GM23338 (cell line): ENCODE results near the gene GPR146. TPM values are rescaled to one million over a fixed set of nuclear protein-coding genes. Genes with fewer than 3 reads are reported as not detected.

Source experiments
- ATAC-seq: fragments of 200-7000 bp; cut with Tn5 transposase; 3 replicates; pipeline ENCODE4 v1.9.1; 2020
- DNase-seq: peaks from one replicate; pipeline ENCODE4 v3.0.0-alpha.2; 2015; ENCODE audit warnings: low spot score
- H2AFZ ChIP-seq: fragments of 200-600 bp; sonication (generic); 2 replicates; pipeline ENCODE4 v1.8.0; 2016; ENCODE audit warnings: antibody characterized with exemption, mild to moderate bottlenecking, moderate library complexity
- H3F3A ChIP-seq: fragments of 200-600 bp; sonication (generic); replicated peaks from 2 replicates; pipeline ENCODE4 v1.8.0; 2017; ENCODE audit warnings: antibody characterized with exemption, mixed run types, low read depth
- H3K27ac ChIP-seq: fragments of 200-600 bp; sonication (generic); 2 replicates; pipeline ENCODE4 v1.6.1; 2016; ENCODE audit warnings: low read depth
- H3K27me3 ChIP-seq: fragments of 200-600 bp; sonication (generic); 2 replicates; pipeline ENCODE4 v1.8.0; 2016; ENCODE audit warnings: mild to moderate bottlenecking, mixed run types, moderate library complexity; ENCODE audit not compliant: insufficient read depth
- H3K36me3 ChIP-seq: fragments of 200-600 bp; sonication (generic); 2 replicates; pipeline ENCODE4 v1.8.0; 2016; ENCODE audit warnings: mild to moderate bottlenecking; ENCODE audit not compliant: insufficient read depth
- H3K4me1 ChIP-seq: fragments of 200-600 bp; sonication (generic); 2 replicates; pipeline ENCODE4 v1.8.0; 2016; ENCODE audit warnings: mild to moderate bottlenecking, moderate library complexity; ENCODE audit not compliant: insufficient read depth
- H3K4me2 ChIP-seq: fragments of 200-600 bp; sonication (generic); 2 replicates; pipeline ENCODE4 v1.7.1; 2017; ENCODE audit warnings: mixed run types
- H3K4me3 ChIP-seq: fragments of 200-600 bp; sonication (generic); 2 replicates; pipeline ENCODE4 v1.6.1; 2016; ENCODE audit warnings: mixed run types
- H3K79me2 ChIP-seq: fragments of 200-600 bp; sonication (generic); replicated peaks from 2 replicates; pipeline ENCODE4 v1.8.0; 2017; ENCODE audit warnings: mild to moderate bottlenecking; ENCODE audit not compliant: insufficient read depth
- H3K9me2 ChIP-seq: fragments of 200-600 bp; sonication (generic); 2 replicates; pipeline ENCODE4 v1.8.0; 2017; ENCODE audit not compliant: insufficient read depth
- H4K20me1 ChIP-seq: fragments of 200-600 bp; sonication (generic); replicated peaks from 2 replicates; pipeline ENCODE4 v1.8.0; 2017; ENCODE audit warnings: mild to moderate bottlenecking; ENCODE audit not compliant: insufficient read depth
- H3K27ac Mint-ChIP-seq: 2 replicates; pipeline ENCODE4 v1.8.0; 2020; ENCODE audit warnings: inconsistent platforms, mild to moderate bottlenecking, moderate library complexity, mixed read lengths
- H3K27me3 Mint-ChIP-seq: 3 replicates; pipeline ENCODE4 v1.8.0; 2022; ENCODE audit warnings: low read depth, mild to moderate bottlenecking, moderate library complexity, mixed read lengths, inconsistent platforms; ENCODE audit not compliant: insufficient read depth, poor library complexity
- H3K36me3 Mint-ChIP-seq: 3 replicates; pipeline ENCODE4 v1.8.0; 2021; ENCODE audit warnings: low read depth, mild to moderate bottlenecking, inconsistent platforms, moderate library complexity, mixed read lengths
- H3K4me1 Mint-ChIP-seq: 3 replicates; pipeline ENCODE4 v1.8.0; 2020; ENCODE audit warnings: mild to moderate bottlenecking, inconsistent platforms, mixed read lengths
- H3K4me3 Mint-ChIP-seq: 3 replicates; pipeline ENCODE4 v1.8.0; 2021; ENCODE audit warnings: moderate library complexity, mild to moderate bottlenecking, inconsistent platforms, mixed read lengths
- H3K9me3 Mint-ChIP-seq: 3 replicates; pipeline ENCODE4 v1.8.0; 2020; ENCODE audit warnings: moderate library complexity, mild to moderate bottlenecking, inconsistent platforms, mixed read lengths
- EZH2 ChIP-seq: fragments of 200-600 bp; sonication (generic); IDR thresholded peaks from one replicate; pipeline ENCODE4 v1.8.0; 2017; ENCODE audit warnings: antibody characterized with exemption, mild to moderate bottlenecking, low read depth; ENCODE audit not compliant: unreplicated experiment
- JUNB ChIP-seq: IDR thresholded peaks from one replicate; pipeline ENCODE4 v1.6.1; 2016; ENCODE audit warnings: antibody characterized with exemption; ENCODE audit not compliant: unreplicated experiment
- POLR2AphosphoS5 ChIP-seq: IDR thresholded peaks from 2 replicates; pipeline ENCODE4 v1.6.1; 2016; ENCODE audit warnings: antibody characterized with exemption, low read depth
- REST ChIP-seq: IDR thresholded peaks from one replicate; pipeline ENCODE4 v1.6.1; 2018; ENCODE audit warnings: antibody characterized with exemption; ENCODE audit not compliant: unreplicated experiment
- STAT1 ChIP-seq: IDR thresholded peaks from one replicate; pipeline ENCODE4 v1.6.1; 2016; ENCODE audit warnings: antibody characterized with exemption; ENCODE audit not compliant: unreplicated experiment
- ZNF114 ChIP-seq: fragments of 250-450 bp; sonication (Bioruptor Pico); IDR thresholded peaks from 2 replicates; pipeline ENCODE4 v1.5.0; 2020; ENCODE audit warnings: mild to moderate bottlenecking, moderate library complexity
- ZNF331 ChIP-seq: fragments of 250-450 bp; sonication (Bioruptor Pico); IDR thresholded peaks from 2 replicates; pipeline ENCODE4 v1.5.0; 2020; ENCODE audit warnings: low read depth, mild to moderate bottlenecking, moderate library complexity
- polyA plus RNA-seq: library from polyadenylated mRNA; unstranded; fragments of >200 nt; fragmentation: Nextera tagmentation; extraction: Ambion mirVana; gene quantifications from 2 replicates; pipeline ENCODE4 v1.2.1, GENCODE V29; 2016
- total RNA-seq: library from RNA; depleted of rRNA; stranded (reverse); fragments of >200 nt; shearing (Covaris generic); gene quantifications from 2 replicates; pipeline ENCODE4 v1.2.3, GENCODE V29; 2014
- TF ChIP-seq, protein P1 (sequence below), 2 experiments: fragments of 200-600 bp in 1 of 2; sonication (generic) in 1 of 2; conservative IDR thresholded peaks; 2 replicates each; pipeline versions ENCODE4 v1.5.1 to v1.6.1; 2016 to 2017; ENCODE audit warnings: antibody characterized with exemption in 2 of 2, low read depth in 2 of 2, mild to moderate bottlenecking in 2 of 2, moderate library complexity in 1 of 2
- TF ChIP-seq, protein P2 (sequence below): fragments of 250-450 bp; sonication (Bioruptor Pico); IDR thresholded peaks from 2 replicates; pipeline ENCODE4 v1.5.0; 2020; ENCODE audit warnings: mild to moderate bottlenecking, moderate library complexity

Gene GPR146
- total and polyA plus RNA-seq, 2 experiments from 2014 or later = 0.28 to 0.37 TPM

GRCh38 chr7:1052031-1052818 is 7.9 kb downstream of the GPR146 start (continued):
- TF ChIP-seq ZNF114 (no peak), STAT1 (no peak), REST (no peak), EZH2 (no peak), JUNB (no peak), ZNF331 (CRISPR knock-in tag) (no peak)
- TF ChIP-seq, protein P1, sequence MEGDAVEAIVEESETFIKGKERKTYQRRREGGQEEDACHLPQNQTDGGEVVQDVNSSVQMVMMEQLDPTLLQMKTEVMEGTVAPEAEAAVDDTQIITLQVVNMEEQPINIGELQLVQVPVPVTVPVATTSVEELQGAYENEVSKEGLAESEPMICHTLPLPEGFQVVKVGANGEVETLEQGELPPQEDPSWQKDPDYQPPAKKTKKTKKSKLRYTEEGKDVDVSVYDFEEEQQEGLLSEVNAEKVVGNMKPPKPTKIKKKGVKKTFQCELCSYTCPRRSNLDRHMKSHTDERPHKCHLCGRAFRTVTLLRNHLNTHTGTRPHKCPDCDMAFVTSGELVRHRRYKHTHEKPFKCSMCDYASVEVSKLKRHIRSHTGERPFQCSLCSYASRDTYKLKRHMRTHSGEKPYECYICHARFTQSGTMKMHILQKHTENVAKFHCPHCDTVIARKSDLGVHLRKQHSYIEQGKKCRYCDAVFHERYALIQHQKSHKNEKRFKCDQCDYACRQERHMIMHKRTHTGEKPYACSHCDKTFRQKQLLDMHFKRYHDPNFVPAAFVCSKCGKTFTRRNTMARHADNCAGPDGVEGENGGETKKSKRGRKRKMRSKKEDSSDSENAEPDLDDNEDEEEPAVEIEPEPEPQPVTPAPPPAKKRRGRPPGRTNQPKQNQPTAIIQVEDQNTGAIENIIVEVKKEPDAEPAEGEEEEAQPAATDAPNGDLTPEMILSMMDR (conservative IDR thresholded peaks at IDR 0.05; ENCODE audit: low read depth in 2 of 2) = no peak

GRCh38 chr7:1053002-1053411 is 8.7 kb downstream of the GPR146 start:
- Histone ChIP-seq H3K79me2 (peaks cover 3% of the 10 kb centered on the region; the same call in 1 of the 2 replicates), H4K20me1 (no peaks in the 10 kb centered on the region), H3K36me3 (no peaks in the 10 kb centered on the region), H2AFZ (no peak overlapping the region), H3K4me2 (no peak overlapping the region; the same call in 1 of the 2 replicates), H3K4me3 (no peak overlapping the region), H3F3A (no peaks in the 10 kb centered on the region), H3K9me2 (no peaks in the 10 kb centered on the region), H3K27me3 (no peaks in the 10 kb centered on the region), H3K4me1 (peaks cover 8% of the 10 kb centered on the region; the same call in 1 of the 2 replicates), H3K27ac (no peak overlapping the region)
- ATAC-seq (peak; percentile 78), DNase-seq (peak; percentile 61)
- H3K36me3 Mint-ChIP-seq = no peaks in the 10 kb centered on the region
- peak overlapping the region; percentile 80 for H3K27ac Mint-ChIP-seq
- H3K4me3 Mint-ChIP-seq = no peak overlapping the region
- peaks cover 6% of the 10 kb centered on the region for H3K27me3 Mint-ChIP-seq
- no peaks in the 10 kb centered on the region for H3K9me3 Mint-ChIP-seq
- H3K4me1 Mint-ChIP-seq = peaks cover 32% of the 10 kb centered on the region
- TF ChIP-seq JUNB (no peak), ZNF114 (no peak), EZH2 (no peak), STAT1 (no peak), POLR2AphosphoS5 (no peak)
- TF ChIP-seq, protein P2, sequence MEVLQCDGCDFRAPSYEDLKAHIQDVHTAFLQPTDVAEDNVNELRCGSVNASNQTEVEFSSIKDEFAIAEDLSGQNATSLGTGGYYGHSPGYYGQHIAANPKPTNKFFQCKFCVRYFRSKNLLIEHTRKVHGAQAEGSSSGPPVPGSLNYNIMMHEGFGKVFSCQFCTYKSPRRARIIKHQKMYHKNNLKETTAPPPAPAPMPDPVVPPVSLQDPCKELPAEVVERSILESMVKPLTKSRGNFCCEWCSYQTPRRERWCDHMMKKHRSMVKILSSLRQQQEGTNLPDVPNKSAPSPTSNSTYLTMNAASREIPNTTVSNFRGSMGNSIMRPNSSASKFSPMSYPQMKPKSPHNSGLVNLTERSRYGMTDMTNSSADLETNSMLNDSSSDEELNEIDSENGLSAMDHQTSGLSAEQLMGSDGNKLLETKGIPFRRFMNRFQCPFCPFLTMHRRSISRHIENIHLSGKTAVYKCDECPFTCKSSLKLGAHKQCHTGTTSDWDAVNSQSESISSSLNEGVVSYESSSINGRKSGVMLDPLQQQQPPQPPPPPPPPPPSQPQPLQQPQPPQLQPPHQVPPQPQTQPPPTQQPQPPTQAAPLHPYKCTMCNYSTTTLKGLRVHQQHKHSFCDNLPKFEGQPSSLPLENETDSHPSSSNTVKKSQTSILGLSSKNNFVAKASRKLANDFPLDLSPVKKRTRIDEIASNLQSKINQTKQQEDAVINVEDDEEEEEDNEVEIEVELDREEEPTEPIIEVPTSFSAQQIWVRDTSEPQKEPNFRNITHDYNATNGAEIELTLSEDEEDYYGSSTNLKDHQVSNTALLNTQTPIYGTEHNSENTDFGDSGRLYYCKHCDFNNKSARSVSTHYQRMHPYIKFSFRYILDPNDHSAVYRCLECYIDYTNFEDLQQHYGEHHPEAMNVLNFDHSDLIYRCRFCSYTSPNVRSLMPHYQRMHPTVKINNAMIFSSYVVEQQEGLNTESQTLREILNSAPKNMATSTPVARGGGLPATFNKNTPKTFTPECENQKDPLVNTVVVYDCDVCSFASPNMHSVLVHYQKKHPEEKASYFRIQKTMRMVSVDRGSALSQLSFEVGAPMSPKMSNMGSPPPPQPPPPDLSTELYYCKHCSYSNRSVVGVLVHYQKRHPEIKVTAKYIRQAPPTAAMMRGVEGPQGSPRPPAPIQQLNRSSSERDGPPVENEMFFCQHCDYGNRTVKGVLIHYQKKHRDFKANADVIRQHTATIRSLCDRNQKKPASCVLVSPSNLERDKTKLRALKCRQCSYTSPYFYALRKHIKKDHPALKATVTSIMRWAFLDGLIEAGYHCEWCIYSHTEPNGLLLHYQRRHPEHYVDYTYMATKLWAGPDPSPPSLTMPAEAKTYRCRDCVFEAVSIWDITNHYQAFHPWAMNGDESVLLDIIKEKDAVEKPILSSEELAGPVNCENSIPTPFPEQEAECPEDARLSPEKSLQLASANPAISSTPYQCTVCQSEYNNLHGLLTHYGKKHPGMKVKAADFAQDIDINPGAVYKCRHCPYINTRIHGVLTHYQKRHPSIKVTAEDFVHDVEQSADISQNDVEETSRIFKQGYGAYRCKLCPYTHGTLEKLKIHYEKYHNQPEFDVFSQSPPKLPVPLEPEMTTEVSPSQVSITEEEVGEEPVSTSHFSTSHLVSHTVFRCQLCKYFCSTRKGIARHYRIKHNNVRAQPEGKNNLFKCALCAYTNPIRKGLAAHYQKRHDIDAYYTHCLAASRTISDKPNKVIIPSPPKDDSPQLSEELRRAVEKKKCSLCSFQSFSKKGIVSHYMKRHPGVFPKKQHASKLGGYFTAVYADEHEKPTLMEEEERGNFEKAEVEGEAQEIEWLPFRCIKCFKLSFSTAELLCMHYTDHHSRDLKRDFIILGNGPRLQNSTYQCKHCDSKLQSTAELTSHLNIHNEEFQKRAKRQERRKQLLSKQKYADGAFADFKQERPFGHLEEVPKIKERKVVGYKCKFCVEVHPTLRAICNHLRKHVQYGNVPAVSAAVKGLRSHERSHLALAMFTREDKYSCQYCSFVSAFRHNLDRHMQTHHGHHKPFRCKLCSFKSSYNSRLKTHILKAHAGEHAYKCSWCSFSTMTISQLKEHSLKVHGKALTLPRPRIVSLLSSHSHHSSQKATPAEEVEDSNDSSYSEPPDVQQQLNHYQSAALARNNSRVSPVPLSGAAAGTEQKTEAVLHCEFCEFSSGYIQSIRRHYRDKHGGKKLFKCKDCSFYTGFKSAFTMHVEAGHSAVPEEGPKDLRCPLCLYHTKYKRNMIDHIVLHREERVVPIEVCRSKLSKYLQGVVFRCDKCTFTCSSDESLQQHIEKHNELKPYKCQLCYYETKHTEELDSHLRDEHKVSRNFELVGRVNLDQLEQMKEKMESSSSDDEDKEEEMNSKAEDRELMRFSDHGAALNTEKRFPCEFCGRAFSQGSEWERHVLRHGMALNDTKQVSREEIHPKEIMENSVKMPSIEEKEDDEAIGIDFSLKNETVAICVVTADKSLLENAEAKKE = no peak
